GM12878 (cell line): Measurements from ENCODE around the gene S100A10. TPM values are rescaled to one million over a fixed set of nuclear protein-coding genes. Genes with fewer than 3 reads are reported as not detected.

Source experiments
- ATAC-seq: fragments of 200-7000 bp; cut with Tn5 transposase; 3 replicates; pipeline ENCODE4 v1.9.1; 2020; ENCODE audit warnings: mild to moderate bottlenecking, moderate library complexity
- BruUV-seq: library from RNA; stranded (reverse); fragments of 400-500 nt; replicated peaks from 2 replicates; lab custom pipeline; 2021; lab: Mats Ljungman, UMichigan
- CTCF ChIA-PET: fragments of 300-600 bp; sonication (Branson Sonifier 250); formaldehyde crosslinking; extraction: SDS; loops from one replicate; lab custom pipeline; 2021; ENCODE audit warnings: inconsistent platforms; lab: Yijun Ruan, JAX
- POLR2A ChIA-PET: fragments of 350-600 bp; formaldehyde crosslinking; extraction: SDS; loops from one replicate; lab custom pipeline; 2021; ENCODE audit warnings: inconsistent platforms; lab: Charles Lee
- RAD21 ChIA-PET: fragments of 300-600 bp; sonication (Branson Sonifier 250); formaldehyde crosslinking; loops from one replicate; lab custom pipeline; 2023; ENCODE audit warnings: antibody characterized with exemption; ENCODE audit not compliant: unreplicated experiment; lab: Charles Lee
- SMC1A ChIA-PET: fragments of 300-600 bp; sonication (Branson Sonifier 250); formaldehyde crosslinking; loops from one replicate; lab custom pipeline; 2023; ENCODE audit not compliant: unreplicated experiment, uncharacterized antibody; lab: Charles Lee
- DNase-seq: peaks from one replicate; pipeline ENCODE4 v3.0.0-alpha.2; 2011; ENCODE audit warnings: low read depth, low spot score
- FAIRE-seq: peaks from 3 replicates; lab custom pipeline; 2011; peaks lifted over from hg19 to GRCh38; lab: Jason Lieb, UNC
- H2AFZ ChIP-seq: 2 replicates; pipeline ENCODE4 v1.6.0; 2011; ENCODE audit warnings: low read depth, low read length, control low read depth; ENCODE audit not compliant: control insufficient read depth
- H3K27ac ChIP-seq: 2 replicates; pipeline ENCODE4 v1.5.1; 2011; ENCODE audit warnings: control low read depth; ENCODE audit not compliant: control insufficient read depth, insufficient read depth
- H3K27me3 ChIP-seq, 2 experiments: replicated peaks in 1 of 2; 2 replicates each; pipeline versions ENCODE4 v1.6.0 to v1.6.1; 2011; ENCODE audit warnings: low read length in 1 of 2; ENCODE audit not compliant: control insufficient read depth in 2 of 2, insufficient read depth in 2 of 2
- H3K36me3 ChIP-seq, 2 experiments: 2 replicates each; pipeline ENCODE4 v1.5.1; 2011; ENCODE audit warnings: low read length in 1 of 2; ENCODE audit not compliant: control insufficient read depth in 2 of 2, insufficient read depth in 2 of 2
- H3K4me1 ChIP-seq: 2 replicates; pipeline ENCODE4 v1.6.1; 2011; ENCODE audit warnings: mild to moderate bottlenecking, low read length, moderate library complexity, mixed read lengths; ENCODE audit not compliant: control insufficient read depth, insufficient read depth
- H3K4me2 ChIP-seq: 2 replicates; pipeline ENCODE4 v1.6.0; 2011; ENCODE audit warnings: control low read depth; ENCODE audit not compliant: control insufficient read depth, insufficient read depth
- H3K4me3 ChIP-seq: fragments of 200-600 bp; sonication (generic); 2 replicates; pipeline ENCODE4 v1.5.1; 2016
- H3K79me2 ChIP-seq: 2 replicates; pipeline ENCODE4 v1.6.0; 2011; ENCODE audit warnings: low read length; ENCODE audit not compliant: control insufficient read depth, insufficient read depth
- H3K9ac ChIP-seq: 2 replicates; pipeline ENCODE4 v1.8.0; 2011; ENCODE audit warnings: low read length, control low read depth, mixed read lengths; ENCODE audit not compliant: control insufficient read depth, insufficient read depth
- H3K9me3 ChIP-seq: replicated peaks from 3 replicates; pipeline ENCODE4 v1.5.1; 2011; ENCODE audit warnings: mild to moderate bottlenecking, low read length; ENCODE audit not compliant: control insufficient read depth, insufficient read depth
- H4K20me1 ChIP-seq: 2 replicates; pipeline ENCODE4 v1.6.0; 2011; ENCODE audit not compliant: control insufficient read depth, insufficient read depth
- ATF2 ChIP-seq: IDR thresholded peaks from 2 replicates; pipeline ENCODE4 v1.6.1; 2012; ENCODE audit warnings: low read length, inconsistent platforms
- NFYA ChIP-seq: IDR thresholded peaks from 2 replicates; pipeline ENCODE4 v1.6.1; 2011; ENCODE audit warnings: low read depth, mild to moderate bottlenecking, low read length, improper control_type of control experiment, borderline replicate concordance
- POLR2AphosphoS2 ChIP-seq: IDR thresholded peaks from 2 replicates; pipeline ENCODE4 v1.6.1; 2011; ENCODE audit warnings: low read depth, mild to moderate bottlenecking, low read length, improper control_type of control experiment, moderate library complexity
- SREBF1 ChIP-seq: IDR thresholded peaks from 2 replicates; pipeline ENCODE4 v1.6.1; 2012; ENCODE audit warnings: mild to moderate bottlenecking, low read length
- SUPT20H ChIP-seq: IDR thresholded peaks from 2 replicates; pipeline ENCODE4 v1.6.1; 2011; ENCODE audit warnings: low read depth, mild to moderate bottlenecking, low read length, moderate library complexity, borderline replicate concordance; ENCODE audit not compliant: control insufficient read depth
- SUZ12 ChIP-seq: fragments of 200-600 bp; sonication (generic); IDR thresholded peaks from one replicate; pipeline ENCODE4 v1.6.1; 2018; ENCODE audit warnings: antibody characterized with exemption, mild to moderate bottlenecking; ENCODE audit not compliant: unreplicated experiment
- TCF12 ChIP-seq: IDR thresholded peaks from 2 replicates; pipeline ENCODE4 v1.6.1; 2011; ENCODE audit warnings: low read depth, mild to moderate bottlenecking, low read length
- WRNIP1 ChIP-seq: IDR thresholded peaks from 2 replicates; pipeline ENCODE4 v1.6.1; 2011; ENCODE audit warnings: low read depth, low read length, improper control_type of control experiment, borderline replicate concordance
- ZNF217 ChIP-seq: fragments of 450-650 bp; IDR thresholded peaks from 2 replicates; pipeline ENCODE4 v1.6.1; 2017; ENCODE audit warnings: antibody characterized with exemption, mild to moderate bottlenecking
- ZNF24 ChIP-seq: fragments of 450-650 bp; IDR thresholded peaks from 2 replicates; pipeline ENCODE4 v1.6.1; 2017; ENCODE audit warnings: antibody characterized with exemption, mild to moderate bottlenecking
- ZNF622 ChIP-seq: fragments of 450-650 bp; IDR thresholded peaks from 2 replicates; pipeline ENCODE4 v1.6.1; 2017; ENCODE audit warnings: mild to moderate bottlenecking, inconsistent platforms
- ZSCAN29 ChIP-seq: fragments of 450-650 bp; IDR thresholded peaks from 2 replicates; pipeline ENCODE4 v1.6.1; 2017; ENCODE audit warnings: mild to moderate bottlenecking, moderate library complexity
- WGBS: methylation state at CpG from one replicate; pipeline ENCODE4 v1.1.6; 2016; ENCODE audit warnings: low lambda C conversion rate; ENCODE audit not compliant: insufficient replicate concordance, insufficient coverage; ENCODE audit errors: missing lambda C conversion rate; 5-methylcytosine and 5-hydroxymethylcytosine counted together
- in situ Hi-C: fragments of 300-500 bp; cut with MboI; formaldehyde crosslinking; loops from 9 replicates; pipeline ENCODE4 v1.14.3; 2018; ENCODE audit warnings: mixed read lengths
- intact Hi-C: fragments of 100-400 bp; cut with micrococcal nuclease; formaldehyde crosslinking; loops from one replicate; pipeline ENCODE4 v1.14.2; 2022; ENCODE audit not compliant: unreplicated experiment
- polyA plus RNA-seq, 11 experiments: library from polyadenylated mRNA; depleted of rRNA in 4 of 11; unstranded in 6 of 11; stranded (reverse) in 5 of 11; fragments of >200 nt; fragmentation: Nextera tagmentation in 4 of 11; fragmentation: Illumina TruSeq in 1 of 11; extraction: Ambion mirVana in 4 of 11; extraction: Trizol in 1 of 11; gene quantifications; 1 replicate in 1 of 11; 2 replicates in 10 of 11; pipeline versions ENCODE4 v1.2.1 to v1.2.3, GENCODE V29; 2011 to 2016; ENCODE audit warnings: inconsistent platforms in 2 of 11, missing spikeins in 2 of 11, low read depth in 1 of 11
- total RNA-seq, 4 experiments: library from RNA; depleted of rRNA in 3 of 4; stranded (reverse); fragments of >200 nt in 3 of 4; fragmentation: Illumina TruSeq in 1 of 4; extraction: Trizol in 1 of 4; gene quantifications; 2 replicates each; pipeline versions ENCODE4 v1.2.1 to v1.2.3, GENCODE V29; 2013 to 2021

S100A10 gene
- total and polyA plus RNA-seq, 10 of the 15 experiments (the other 5 are each of a cell fraction or from before 2014, with no cell fraction given) = 0.18 to 2.8 (median 0.61) TPM; not detected in 2

- TF ChIP-seq ATF2 (no peak), NFYA (no peak), SUZ12 (no peak), ZNF24 (no peak), SUPT20H (no peak)
- TF ChIP-seq, all 136 proteins: peak for 0
Measured at GRCh38 chr1:151993084-151993733, 450 bp downstream of the S100A10 start (continued).

DNA sequence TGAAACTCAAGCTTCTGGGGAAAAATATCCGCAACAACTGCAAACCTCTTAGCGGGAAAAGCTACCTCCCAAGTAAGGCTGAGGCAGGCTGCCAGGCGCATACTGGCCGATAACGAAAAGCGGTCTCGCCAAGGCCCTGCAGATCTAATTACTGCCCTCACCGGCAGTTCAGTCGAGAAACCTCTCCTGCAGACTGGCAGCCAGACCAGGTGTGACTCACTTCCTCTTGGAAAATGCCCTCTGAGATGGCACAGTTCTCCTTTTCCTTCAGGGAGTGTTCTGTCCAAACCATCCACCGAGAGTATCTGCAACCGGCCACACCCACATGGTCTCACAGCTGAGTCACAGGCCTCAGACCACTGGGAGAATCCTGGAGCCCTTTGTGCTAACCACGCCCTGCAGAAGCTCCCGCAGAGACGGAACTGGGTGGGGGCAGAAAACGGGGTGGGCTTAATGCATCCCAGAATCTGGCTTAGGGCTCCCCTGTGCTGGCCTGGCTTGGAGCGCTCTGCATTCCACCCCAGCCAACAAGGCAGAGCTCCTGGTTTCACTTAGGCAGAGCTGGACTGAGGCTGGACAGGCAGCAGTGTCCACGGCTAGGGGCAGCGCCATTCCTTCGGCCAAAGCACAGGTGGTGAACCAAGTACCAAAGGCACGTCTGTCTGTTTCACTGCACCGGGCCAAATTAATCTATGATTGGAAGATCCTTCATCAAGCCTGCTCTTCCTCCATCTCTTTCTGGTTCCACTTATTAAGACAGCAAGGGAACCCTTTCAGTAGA is 1.2 kb downstream of the S100A10 start:
- intact Hi-C loops (no loop called here), in situ Hi-C loops (no loop called here)
- Histone ChIP-seq H3K27me3 (peaks cover 17 to 37% of the 10 kb centered on the region in 2 experiments), H3K27ac (no peak overlapping the region), H2AFZ (no peak overlapping the region), H3K9me3 (no peaks in the 10 kb centered on the region)
- BruUV-seq = no TSS peak
- 49% methylated on average over 21 of the region's 21 CpGs for WGBS
- ATAC-seq (no peak), FAIRE-seq (no peak)
- POLR2A ChIA-PET = no interaction called here
- RAD21 ChIA-PET = no interaction called here
- CTCF ChIA-PET = interaction anchor here (1.5 to 2.1 kb wide), 3 partner anchors 9 to 57 kb away, joined by 4 to 11 read pairs (median 4); no protein-coding TSS in a partner anchor
- SMC1A ChIA-PET = no interaction called here
- TF ChIP-seq SREBF1 (no peak), ZNF217 (no peak), TCF12 (0 out of 2 replicates have a peak, but pooled peaks have one; percentile 2), POLR2AphosphoS2 (no peak), NFYA (no peak), ZSCAN29 (no peak), WRNIP1 (no peak), ZNF622 (no peak)
- TF ChIP-seq, all 136 proteins: peak for 1
- Histone ChIP-seq H4K20me1 (no peaks in the 10 kb centered on the region), H3K4me2 (peak overlapping the region; percentile 74), H3K9ac (no peak overlapping the region), H3K4me1 (peaks cover 11% of the 10 kb centered on the region; the same call in 1 of the 2 replicates), H3K79me2 (no peaks in the 10 kb centered on the region), H3K4me3 (0 out of 2 replicates have a peak overlapping the region, but pooled peaks have one; percentile 47), H3K36me3 (no peaks in the 10 kb centered on the region)
- DNase-seq = no peak
